Measurements from ENCODE around the gene CITED4. TPM values are rescaled to one million over a fixed set of nuclear protein-coding genes. Genes with fewer than 3 reads are reported as not detected.

Gene CITED4
- total RNA-seq, 2 donors from 2014 or later, result 180 to 465 TPM

DNA sequence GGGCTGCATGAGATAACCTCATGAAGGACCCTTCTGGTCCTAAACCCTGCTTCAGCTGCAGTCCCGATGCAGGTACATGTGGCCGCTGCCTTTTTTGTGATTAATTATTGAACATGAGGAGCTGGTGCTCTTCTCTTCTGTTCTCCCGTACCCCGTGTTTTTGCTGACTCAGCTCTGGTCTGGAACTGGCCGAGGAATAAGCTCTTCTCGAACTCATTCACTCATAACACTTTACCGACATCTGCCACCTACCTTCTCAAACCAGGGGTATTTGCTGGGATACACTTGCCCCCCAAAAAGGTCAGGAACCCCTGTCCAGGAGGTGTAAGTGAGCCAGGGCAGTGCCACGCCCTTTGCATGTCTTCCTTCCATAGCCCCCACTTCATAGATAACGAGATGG lies 46.7 kb downstream of the CITED4 start:
- intact Hi-C loops (cut with DNase I), result no loop called here
- TF ChIP-seq POLR2A (IDR thresholded peaks at IDR 0.05), result no peak
- TF ChIP-seq, protein P1, sequence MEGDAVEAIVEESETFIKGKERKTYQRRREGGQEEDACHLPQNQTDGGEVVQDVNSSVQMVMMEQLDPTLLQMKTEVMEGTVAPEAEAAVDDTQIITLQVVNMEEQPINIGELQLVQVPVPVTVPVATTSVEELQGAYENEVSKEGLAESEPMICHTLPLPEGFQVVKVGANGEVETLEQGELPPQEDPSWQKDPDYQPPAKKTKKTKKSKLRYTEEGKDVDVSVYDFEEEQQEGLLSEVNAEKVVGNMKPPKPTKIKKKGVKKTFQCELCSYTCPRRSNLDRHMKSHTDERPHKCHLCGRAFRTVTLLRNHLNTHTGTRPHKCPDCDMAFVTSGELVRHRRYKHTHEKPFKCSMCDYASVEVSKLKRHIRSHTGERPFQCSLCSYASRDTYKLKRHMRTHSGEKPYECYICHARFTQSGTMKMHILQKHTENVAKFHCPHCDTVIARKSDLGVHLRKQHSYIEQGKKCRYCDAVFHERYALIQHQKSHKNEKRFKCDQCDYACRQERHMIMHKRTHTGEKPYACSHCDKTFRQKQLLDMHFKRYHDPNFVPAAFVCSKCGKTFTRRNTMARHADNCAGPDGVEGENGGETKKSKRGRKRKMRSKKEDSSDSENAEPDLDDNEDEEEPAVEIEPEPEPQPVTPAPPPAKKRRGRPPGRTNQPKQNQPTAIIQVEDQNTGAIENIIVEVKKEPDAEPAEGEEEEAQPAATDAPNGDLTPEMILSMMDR (IDR thresholded peaks at IDR 0.05), result no peak

More for the DNA sequence above, 46.7 kb downstream of the CITED4 start:
- Histone ChIP-seq H3K27ac (no peak overlapping the region), H3K4me3 (no peak overlapping the region), H3K4me1 (peaks cover 14% of the 10 kb centered on the region), H3K9me3 (no peaks in the 10 kb centered on the region), H3K36me3 (replicated peaks in 1 of 2; ENCODE audit: insufficient read depth in 1 of 2, low read depth in 2 of 2) (no peaks in the 10 kb centered on the region), H3K27me3 (no peaks in the 10 kb centered on the region)
- no peak for DNase-seq
- WGBS, 2 donors, result 70 to 71% methylated on average over 9 of the region's 9 CpGs
- ATAC-seq, result no peak

Other genes starting within 250 kb of the CITED4 start
- 1 to 10 TPM in 1 of 2 donors, under 1 TPM in 1; 0.66 to 2.1 TPM for gene RIMS3, start 196.7 kb downstream of the CITED4 start, total RNA-seq
- 10 to 100 TPM; 37.2 to 44.9 TPM for gene NFYC, start 170.7 kb downstream of the CITED4 start, total RNA-seq
- gene KCNQ4, start 78.6 kb downstream of the CITED4 start, total RNA-seq, result 1 to 10 TPM; 1.8 to 4.0 TPM
- 10 to 100 TPM in 1 of 2 donors, 1 to 10 TPM in 1; 8.9 to 13.0 TPM for gene CTPS1, start 117.3 kb upstream of the CITED4 start, total RNA-seq
- gene SLFNL1, start 159.4 kb upstream of the CITED4 start, total RNA-seq, result under 1 TPM; 0.33 to 0.78 TPM